DMS79 (cell line): ENCODE data around the gene KCNS1.

Source experiments
- DNase-seq: peaks from one replicate; lab custom pipeline; 2025; lab: John Stamatoyannopoulos, UW

Gene KCNS1

DNA sequence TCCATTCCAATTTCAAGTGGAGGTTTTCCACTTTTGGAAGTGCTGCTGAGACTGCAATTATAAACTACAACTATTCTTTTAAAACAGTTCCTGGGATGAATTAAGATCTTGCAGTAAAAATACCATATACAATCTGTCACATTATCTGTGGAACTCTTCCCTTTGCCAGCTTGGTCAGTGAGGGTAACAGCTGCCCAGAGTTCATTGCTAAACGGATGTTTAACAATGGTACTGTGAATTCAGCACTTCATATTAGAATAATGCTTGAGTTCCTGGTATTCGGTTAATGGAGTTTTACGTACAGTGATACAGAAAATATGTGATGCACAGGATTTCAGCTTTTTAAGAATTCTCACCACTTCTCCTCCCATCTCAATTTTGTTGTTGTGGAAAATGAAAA, 51.5 kb downstream of the KCNS1 start:
- no peak for DNase-seq

DNA sequence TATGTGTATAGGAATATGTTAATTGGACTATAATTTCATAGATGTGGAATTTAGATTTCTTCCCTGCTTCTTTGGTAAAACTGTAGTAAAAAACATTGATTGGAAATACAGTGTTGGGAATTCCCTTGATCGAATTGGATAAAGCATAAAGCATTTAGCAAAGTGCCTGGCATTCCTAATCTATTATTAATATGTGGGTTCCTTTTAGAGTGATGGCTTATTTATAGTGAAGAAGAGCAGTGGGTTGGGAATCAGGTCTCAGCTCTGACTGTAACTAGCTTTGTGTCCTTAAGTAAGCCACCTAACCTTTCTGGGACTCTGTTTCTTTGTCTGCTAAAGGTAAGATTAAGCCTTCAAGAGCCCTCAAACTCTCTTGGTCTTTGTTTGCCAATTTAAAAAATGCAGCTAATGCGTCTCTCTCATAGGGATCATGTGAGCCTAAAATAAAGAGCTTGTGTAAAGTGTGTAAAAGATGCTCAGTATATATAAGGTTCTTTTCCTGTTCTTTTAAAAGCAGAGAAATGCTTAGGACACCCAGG, 53.3 kb downstream of the KCNS1 start:
- DNase-seq, result no peak

DNA sequence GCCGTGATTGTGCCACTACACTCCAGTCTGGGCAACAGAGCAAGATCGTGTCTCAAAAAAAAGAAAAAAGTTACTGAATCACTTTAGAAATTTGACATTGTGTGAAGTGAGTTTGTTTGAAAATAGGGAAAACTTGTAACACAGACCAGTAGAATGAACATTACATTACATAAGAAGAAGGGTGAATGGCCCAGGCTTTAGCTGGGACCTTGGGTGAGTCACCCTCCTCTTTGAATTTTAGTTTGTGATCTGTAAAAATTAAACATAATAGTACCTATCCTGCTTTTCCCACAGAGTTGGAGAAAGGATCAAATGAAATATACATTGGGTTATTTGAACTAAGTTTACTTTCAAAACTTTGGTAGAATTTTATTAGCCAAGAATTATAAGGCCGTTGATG, 56.3 kb downstream of the KCNS1 start:
- DNase-seq, result no peak

DNA sequence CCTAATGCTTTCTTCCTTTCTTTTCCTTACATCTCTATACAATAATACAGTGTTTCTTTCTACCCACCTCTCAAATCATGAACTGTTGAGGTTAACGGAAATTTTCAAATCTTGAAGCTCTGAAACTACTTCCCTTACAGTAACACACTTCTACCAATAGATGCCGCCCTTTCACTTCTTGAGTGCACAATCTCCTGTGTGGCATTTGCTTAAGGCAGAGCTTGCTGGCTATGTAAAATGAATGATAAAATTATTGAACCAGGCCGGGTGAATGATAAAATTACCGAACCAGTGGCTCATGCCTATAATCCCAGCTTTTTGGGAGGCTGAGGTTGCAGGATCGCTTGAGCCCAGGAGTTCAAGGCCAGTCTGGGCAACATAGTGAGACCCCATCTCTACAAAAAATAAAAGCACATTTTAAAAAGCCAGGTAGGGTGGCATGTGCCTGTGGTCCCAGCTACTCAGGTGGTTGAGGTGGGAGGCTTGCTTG, 56.8 kb downstream of the KCNS1 start:
- DNase-seq, result peak; percentile 5

DNA sequence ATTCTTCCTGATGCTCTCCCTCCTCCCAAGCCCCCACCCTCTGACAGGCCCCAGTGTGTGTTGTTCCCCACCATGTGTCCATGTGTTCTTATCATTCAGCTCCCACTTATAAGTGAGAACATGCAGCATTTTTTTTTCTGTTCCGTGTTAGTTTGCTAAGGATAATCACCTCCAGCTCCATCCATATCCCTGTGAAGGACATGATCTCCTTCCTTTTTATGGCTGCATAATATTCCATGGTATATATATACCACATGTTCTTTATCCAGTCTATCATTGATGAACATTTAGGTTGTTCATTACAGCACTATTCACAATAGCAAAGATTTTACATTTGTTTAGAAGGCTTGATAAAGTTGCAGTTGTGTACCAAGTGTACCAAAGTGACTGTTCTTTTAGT, 57.9 kb downstream of the KCNS1 start:
- DNase-seq, result no peak
